Esophagus squamous epithelium (tissue), 4 donors: ENCODE measurements around the gene GPC5.

ENCODE experiments used
- POLR2A ChIP-seq, 4 donors: fragments of 450-650 bp; IDR thresholded peaks; one replicate each; pipeline ENCODE4 v1.6.1; 2017; ENCODE audit warnings: antibody characterized with exemption in 4 of 4, mild to moderate bottlenecking in 4 of 4, moderate library complexity in 3 of 4
- TF ChIP-seq, protein P1 (sequence below), 6 experiments: fragments of 450-650 bp in 4 of 6; fragments of 200-600 bp in 2 of 6; sonication (generic) in 2 of 6; IDR thresholded peaks; one replicate each; pipeline ENCODE4 v1.5.1; 2016 to 2019; ENCODE audit warnings: antibody characterized with exemption in 6 of 6, mild to moderate bottlenecking in 4 of 6, moderate library complexity in 4 of 6

DNA sequence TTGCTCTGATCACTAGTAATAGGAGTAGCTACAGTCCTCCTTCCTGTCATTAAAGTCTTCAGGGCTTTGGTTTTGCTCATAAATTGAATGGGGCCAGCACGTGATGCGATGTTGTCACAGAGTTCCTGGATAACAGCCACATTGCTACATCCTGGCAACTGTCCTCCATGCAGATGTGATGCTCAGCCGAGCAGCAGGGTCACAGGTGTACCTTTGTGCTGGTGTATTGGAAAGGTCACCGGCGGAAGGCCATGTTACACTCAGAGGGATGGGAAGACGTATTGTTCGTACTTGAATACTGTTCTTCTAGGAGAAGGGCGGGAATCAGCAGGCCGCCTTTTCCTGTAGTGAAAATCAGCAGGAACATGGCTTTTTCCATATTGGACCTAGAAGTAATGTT lies 1114.4 kb downstream of the GPC5 start:
- TF ChIP-seq, protein P1, sequence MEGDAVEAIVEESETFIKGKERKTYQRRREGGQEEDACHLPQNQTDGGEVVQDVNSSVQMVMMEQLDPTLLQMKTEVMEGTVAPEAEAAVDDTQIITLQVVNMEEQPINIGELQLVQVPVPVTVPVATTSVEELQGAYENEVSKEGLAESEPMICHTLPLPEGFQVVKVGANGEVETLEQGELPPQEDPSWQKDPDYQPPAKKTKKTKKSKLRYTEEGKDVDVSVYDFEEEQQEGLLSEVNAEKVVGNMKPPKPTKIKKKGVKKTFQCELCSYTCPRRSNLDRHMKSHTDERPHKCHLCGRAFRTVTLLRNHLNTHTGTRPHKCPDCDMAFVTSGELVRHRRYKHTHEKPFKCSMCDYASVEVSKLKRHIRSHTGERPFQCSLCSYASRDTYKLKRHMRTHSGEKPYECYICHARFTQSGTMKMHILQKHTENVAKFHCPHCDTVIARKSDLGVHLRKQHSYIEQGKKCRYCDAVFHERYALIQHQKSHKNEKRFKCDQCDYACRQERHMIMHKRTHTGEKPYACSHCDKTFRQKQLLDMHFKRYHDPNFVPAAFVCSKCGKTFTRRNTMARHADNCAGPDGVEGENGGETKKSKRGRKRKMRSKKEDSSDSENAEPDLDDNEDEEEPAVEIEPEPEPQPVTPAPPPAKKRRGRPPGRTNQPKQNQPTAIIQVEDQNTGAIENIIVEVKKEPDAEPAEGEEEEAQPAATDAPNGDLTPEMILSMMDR (IDR thresholded peaks at IDR 0.05): no peak
- no peak for TF ChIP-seq POLR2A (IDR thresholded peaks at IDR 0.05)
